HG02884 (cell line): Measurements from ENCODE around the gene SETD2.
A peak's percentile ranks its signal among the peaks of the same experiment; 100 is the strongest.

ENCODE experiments used
- ATAC-seq: cut with Tn5 transposase; IDR thresholded peaks from one replicate; pipeline ENCODE4 v1.9.1; 2021; ENCODE audit warnings: mild to moderate bottlenecking, moderate library complexity; ENCODE audit not compliant: unreplicated experiment

The SETD2 gene

DNA sequence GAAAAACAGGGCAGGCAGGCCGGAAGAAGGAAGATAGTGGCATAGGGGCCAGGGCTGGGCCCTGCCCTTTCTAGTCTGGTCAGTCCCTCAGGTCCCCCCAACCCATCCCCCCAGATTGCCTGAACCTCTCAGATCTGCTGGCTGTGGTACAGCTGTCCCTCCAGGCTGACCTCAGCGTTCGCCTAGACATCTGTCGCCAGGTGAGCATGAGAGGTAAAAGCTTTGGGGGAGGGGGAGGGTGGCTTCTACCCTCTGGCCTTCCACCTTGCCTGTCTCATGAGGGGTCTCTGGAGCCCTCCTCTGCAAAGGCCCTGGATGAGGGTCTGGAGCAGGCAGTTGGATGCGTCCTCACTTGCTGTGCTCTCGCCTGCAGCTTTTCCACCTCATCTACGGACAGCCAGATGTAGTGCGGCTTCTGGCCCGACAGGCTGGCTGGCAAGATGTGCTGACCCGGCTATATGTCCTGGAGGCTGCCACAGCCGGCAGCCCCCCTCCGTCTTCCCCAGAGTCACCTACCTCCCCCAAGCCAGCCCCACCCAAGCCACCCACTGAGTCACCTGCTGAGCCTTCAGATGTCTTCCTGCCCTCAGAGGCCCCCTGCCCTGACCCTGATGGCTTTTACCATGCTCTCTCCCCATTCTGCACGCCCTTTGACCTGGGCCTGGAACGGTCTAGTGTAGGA is 164.3 kb downstream of the SETD2 start:
- no peak for ATAC-seq

DNA sequence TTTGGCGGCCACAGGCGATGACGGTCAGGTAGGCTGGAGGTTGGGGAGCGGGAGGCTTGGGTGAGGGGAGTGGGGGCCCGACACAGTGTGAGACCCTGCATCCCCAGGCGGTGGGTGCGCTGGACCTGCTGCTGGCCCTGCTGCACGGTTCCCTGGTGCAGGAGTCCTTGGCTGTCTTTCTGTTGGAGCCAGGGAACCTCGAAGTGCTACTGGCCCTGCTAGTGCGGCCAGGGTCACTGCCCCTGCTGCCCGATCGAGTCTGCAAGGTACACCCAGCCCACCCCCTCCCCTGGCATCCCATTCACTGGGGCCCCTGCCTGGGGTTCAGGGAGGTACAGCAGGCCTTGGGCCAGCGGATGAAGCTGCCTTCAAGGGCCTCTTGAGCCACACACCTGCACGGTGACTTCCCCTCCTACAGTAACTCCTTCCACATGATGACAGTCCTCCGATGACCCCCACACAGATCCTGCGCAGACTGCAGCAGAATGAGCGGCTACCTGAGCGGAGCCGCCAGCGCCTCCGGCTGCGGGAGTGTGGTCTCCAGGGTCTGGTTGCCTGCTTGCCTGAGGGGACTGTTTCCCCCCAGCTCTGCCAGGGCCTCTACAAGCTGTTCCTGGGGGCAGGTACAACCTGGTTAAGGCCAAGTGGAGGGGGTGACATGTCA is 164.9 kb downstream of the SETD2 start:
- no peak for ATAC-seq

DNA sequence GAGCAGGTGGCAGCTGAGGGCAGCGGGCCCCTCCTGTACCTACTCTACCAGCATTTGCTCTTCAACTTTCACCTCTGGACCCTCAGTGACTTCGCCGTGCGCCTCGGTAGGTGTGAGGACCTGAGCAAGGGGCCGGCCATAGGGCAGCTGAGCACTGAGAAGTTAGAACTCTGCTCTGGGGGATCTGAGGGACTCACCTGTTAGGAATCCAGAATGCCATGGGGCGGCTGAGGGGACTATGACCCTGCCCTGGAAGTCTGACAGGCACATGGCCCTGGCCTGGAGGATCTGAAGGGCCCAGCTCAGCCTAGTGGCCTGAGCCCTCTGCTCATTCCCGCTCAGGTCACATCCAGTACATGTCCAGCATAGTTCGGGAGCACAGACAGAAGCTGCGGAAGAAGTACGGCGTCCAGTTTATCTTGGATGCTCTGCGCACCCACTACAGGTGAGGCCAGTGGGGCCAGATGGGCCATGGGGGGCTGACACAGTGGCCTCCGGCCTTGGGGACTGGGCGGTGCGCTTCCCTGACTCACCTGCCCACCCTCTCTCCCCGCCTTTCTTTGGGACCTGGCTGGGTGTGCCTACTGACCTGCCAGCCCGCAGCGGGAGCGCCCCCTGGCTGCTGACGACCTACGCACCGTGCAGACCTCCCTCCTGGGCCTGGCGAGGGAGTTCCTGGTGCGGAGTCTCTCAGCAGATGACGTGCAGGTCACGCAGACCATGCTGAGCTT is 165.6 kb downstream of the SETD2 start:
- ATAC-seq: no peak

DNA sequence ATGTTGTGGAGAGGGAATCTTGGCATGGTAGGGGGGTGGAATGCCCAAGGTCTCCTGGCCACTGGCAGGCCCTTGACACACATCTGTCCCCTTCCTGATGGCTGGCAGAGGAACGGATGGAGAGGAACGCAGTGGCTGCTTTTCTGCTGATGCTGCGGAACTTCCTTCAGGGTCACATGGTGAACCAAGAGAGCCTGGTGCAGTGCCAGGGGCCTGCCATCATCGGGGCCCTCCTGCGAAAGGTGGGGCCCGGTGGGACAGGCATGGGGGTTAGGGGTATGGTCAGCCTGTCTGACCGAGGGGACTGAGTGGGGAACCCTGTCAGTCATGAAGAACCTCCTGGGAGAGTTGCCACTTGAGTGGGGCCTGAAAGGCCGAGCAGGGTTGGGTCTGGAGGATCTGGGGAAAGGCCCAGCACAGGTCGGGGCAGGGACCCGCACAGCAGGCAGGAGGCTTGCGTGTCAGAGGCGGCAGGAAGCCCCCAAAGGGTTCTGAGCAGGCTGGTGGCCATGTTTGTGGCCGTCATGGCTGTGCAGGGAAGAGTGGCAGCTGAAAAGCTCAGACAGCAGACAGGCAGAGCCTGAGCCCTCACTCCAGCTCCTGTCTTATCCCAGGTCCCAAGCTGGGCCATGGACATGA is 166.3 kb downstream of the SETD2 start:
- ATAC-seq: no peak

DNA sequence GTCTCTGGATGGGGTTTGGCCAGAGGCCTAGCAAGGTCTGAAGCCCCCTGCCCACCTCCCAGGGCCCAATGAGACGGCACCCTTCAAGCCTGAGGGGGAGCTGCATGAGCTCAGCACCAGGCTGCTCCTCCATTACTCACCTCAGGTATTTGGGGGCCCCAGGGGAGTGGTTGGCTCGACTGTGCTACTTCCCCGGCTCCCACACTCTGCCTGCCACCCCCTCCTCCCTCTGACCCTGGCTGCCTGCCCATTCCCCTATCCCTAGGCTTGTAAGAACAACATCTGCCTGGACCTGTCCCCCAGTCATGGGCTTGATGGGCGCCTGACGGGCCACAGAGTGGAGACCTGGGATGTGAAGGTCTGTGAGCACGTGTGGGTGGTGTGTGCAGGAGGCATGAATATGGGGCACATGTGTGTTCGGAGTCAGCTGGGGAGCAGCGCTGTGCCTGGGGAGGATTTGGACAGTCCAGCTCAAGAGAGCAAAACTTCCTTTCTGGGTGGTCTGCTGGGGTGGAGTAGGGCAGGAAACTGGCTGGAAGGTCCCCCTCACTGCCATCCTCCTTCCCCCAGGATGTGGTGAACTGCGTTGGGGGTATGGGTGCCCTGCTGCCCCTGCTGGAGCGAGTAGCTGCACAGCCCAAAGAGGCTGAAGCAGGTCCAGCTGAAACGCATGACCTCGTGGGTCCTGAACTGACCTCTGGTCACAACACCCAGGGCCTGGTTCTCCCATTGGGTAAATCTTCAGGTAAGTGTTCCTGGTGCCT is 167.0 kb downstream of the SETD2 start:
- no peak for ATAC-seq

DNA sequence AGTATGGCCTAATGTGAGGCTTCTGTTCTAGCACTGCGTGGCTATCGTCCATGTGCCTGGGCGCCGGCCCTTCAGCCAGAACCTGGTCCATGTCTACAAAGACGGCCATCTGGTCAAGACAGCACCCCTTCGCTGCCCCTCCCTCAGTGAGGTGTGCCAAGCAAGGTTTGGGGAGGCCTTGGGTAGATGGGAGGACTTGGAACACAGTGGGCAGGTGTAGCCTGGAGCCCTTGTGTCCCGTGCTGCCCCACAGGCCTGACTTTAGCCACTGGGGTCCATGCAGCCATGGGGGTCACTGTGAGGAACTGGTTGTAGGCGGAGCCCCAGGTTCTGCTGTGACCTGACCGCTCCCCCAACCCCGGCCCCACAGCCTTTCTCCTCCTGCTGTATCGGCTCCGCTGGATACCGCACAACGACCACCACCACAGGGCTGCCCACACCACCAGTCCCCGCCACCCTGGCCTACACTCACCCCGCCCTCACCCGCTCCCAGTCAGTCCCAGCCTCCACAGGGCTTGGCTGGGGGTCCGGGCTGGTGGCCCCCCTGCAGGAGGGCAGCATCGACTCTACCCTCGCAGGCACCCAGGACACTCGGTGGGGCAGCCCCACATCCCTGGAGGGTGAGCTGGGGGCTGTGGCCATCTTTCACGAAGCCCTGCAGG is 167.9 kb downstream of the SETD2 start:
- ATAC-seq: no peak

DNA sequence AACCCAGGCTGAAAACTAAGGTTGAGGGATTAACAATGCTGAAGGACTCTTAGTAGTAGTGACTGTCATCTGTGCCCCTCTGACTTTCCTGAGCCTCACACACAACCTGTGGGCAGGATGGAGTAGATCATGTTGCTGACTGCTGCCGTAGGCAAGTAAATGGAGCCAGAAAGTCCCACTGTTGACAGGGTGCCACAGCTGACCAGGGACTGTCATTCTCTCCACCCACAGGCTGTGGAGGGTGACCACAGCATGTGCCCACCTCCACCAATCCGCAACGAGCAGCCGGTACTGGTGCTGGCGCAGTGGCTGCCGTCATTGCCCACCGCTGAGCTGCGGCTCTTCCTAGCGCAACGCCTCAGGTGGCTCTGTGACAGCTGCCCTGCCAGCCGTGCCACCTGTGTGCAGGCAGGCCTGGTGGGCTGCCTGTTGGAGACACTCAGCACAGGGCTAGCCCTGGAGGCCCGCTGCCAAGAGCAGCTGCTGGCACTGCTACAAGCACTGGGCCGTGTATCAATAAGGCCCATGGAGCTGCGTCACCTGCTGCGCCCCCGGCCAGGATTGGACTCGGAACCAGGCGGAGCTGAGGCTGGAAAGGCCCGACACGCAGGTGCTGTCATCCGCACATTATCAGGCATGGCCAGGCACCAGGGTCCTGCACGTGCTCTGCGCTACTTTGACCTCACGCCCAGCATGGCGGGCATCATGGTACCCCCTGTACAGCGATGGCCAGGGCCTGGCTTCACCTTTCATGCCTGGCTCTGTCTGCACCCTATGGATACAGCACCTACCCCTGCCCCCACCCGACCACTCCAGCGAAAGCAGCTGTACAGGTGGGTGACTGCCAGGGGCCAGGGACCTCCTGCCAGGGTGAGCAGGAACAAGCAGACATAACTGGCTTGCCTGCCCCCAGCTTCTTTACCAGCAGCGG is 168.8 kb downstream of the SETD2 start:
- no peak for ATAC-seq

DNA sequence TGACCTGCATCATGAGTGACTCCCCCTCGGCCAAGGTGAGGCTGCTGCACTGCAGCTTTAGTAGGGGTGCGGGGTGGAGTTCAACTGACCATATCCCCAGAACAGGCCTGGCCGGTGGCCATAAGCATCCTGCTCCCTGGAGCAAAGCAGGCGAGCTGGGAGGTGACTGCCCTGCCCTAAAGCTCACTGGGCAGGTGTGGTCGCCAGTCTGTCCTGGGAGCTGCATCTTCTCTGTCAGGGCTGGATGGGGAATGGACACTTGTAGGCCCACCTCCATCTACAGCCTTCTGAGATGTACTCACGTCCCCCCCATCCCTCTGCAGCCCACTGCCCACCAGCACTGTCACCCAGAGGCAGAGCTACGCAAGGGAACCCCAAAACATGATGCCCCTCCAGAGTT is 169.9 kb downstream of the SETD2 start:
- ATAC-seq: no peak

DNA sequence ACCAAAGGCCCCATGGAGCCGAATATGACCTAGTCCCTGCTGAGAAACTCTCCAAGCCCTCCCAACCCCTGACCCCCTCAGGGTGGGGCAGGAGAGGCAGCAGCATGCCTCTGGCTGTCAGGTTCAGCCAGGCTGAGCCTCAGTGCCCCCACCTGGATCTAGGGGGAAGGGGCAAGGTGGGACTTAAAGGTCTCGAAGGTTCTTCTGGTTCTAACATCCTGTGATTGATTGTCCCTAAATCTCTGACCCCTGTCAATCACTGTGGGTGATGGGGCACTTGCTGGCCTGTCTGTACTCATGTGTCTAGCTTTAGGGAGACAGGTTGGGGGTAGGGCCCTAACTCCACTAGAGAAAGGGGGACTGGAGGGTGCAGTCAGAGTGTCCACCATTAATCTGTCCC is 170.6 kb downstream of the SETD2 start:
- ATAC-seq: no peak

DNA sequence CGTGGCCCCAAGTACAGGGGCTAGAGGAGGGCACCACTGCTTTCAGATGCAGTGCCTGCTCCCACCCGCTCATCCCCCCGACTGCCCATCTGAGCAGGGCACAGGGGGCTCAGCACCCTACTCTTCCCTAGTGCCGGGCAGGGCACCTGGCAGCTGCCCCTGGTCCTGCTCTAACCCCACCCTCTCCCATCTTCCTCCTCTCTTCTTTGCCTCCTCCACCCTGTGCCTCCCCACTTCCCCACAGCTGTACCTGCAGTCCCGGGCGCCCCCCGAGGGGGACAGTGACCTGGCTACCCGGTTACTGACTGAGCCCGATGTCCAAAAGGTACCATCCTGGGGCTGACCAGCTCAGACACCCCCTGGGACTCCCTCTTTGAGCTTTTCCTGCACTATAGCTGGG is 171.7 kb downstream of the SETD2 start:
- no peak for ATAC-seq

DNA sequence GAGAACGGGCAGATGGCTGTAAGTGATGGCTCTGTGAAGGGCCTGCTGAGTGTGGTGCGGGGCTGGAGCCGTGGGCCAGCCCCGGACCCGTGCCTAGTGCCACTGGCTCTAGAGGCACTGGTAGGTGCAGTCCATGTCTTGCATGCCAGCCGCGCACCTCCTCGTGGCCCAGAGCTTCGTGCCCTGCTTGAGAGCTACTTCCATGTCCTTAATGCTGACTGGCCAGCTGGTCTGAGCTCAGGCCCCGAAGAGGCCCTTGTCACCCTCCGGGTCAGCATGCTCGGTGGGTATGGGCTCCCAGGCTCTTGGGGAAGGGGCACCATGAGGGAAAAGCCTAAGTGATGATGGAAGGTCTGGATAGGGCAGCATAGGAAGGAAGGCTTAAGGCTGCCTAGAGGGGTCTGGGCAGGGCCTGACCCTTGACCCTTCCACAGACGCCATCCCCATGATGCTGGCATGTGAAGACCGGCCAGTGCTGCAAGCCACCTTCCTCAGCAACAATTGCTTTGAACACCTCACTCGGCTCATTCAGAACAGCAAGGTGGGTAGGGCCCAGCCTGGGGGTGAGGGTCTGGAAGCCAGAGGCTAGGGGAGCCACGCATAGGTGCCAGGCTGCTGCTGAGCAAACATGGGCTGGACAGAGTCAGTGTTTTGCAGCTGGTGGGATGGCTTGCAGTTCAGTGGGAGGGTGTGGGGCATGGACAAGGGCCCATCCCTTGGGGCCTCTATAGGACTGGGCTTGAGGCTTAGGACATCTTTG is 172.3 kb downstream of the SETD2 start:
- no peak for ATAC-seq

DNA sequence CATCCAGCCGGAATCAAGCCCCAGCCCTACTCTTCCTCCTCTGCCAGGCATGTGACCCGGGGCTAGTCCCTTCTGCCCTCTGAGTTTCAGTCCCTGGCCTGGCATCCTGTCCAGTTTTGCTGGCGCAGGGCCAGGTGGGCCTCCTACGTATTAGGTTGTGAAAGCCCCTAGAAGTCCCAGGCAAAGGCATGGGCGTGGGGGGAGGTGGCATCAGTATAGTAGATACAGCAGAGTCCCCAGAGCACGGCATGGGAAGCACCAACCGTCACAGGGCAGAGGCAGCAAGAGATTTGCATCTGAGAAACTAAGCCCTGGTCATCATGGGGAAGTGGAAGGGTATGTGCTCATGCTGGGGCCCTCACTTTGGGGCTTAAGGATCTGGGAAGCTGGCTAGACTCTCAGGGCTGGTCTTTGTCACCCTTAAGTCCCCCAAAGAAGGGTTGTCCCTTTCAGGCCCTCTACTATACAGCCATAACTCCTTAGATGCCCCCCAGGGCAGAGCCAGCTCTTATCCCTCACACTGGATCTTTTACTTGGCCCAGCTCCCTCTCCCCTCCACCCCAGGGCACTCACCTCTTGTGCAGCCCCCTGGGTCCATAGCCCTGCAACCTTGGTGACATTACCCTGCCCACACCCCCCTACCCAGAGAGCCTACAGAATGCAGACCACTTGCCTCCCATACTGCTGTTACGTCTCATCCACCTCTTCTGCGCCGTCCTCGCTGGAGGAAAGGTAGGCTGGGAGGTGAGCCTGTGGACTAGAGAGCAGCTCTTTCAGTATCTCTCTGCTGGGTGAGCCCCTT is 173.1 kb downstream of the SETD2 start:
- ATAC-seq: no peak

DNA sequence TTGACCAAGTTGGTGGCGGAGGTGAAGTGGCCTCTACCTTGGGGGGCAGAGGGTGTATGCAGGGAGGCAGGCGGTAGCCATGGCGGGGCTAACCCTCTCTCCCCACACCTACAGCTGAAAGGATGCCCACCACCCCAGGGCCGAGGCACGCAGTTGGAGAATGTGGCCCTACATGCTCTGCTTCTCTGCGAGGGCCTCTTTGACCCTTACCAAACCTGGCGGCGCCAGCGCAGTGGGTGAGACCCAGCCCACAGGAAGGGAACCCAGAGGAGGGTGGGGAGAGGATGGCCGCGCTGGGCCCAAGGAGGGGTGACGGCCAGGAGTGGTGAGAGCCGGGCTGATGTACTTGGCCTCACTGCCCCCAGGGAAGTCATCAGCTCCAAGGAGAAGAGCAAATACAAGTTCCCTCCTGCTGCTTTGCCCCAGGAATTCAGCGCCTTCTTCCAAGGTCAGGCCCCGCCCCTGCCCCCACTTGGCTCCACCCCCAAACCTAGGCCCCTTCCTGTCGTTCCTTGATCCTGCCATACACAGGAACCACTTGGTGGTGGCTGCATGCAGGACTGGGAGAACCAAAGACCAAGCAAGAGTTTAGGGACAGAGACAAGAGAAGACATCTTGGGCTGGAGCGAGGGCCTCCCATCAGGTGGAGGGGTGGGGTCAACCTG is 174.6 kb downstream of the SETD2 start:
- ATAC-seq: no peak

DNA sequence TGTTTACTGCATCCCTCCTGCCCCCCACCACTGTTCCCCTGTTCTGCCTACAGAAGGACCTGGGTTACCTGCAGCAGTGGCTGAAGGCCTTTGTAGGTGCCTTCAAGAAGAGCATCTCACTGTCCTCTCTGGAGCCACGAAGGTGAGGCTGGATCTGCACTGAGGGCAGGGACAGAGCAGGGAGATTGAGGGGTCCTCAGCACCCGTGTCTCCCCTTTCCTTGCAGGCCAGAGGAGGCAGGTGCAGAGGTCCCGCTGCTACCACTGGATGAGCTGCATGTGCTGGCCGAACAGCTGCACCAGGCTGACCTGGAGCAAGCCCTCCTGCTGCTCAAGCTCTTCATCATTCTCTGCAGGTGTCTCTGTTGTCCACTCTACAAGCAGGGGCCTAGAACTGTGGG is 175.3 kb downstream of the SETD2 start:
- no peak for ATAC-seq

DNA sequence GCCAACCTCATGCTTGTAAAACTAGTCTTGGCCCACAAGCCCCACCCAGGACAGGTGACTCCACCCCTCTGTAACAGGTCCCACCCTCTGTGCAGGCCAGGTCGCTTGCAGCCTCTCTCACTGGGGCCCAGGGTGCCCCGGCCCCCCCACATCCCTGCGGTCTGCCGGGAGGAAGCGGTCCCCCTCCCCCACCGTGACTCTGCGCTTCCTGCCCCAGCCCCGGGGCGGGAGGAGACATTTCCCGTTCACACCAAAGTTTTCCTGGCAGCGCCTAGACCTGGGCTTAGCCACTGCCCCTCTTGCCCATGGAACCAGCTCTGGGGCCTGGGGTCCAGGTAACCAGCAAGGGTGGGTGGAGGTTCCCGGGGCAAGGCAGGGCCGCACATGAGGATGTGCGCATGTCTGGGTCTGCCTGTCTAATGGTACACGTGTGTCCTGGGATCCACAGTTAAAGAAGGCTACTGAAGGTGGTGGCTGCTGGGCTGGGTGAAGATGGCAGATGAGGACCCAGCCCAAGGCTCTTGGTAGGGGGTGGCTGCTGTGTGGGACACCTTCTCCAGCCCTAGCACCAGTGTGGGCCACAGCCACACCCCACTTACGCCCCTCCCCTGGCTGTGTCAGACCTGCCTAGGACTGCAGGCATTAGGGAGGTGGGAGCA is 176.0 kb downstream of the SETD2 start:
- peak; percentile 64 for ATAC-seq

DNA sequence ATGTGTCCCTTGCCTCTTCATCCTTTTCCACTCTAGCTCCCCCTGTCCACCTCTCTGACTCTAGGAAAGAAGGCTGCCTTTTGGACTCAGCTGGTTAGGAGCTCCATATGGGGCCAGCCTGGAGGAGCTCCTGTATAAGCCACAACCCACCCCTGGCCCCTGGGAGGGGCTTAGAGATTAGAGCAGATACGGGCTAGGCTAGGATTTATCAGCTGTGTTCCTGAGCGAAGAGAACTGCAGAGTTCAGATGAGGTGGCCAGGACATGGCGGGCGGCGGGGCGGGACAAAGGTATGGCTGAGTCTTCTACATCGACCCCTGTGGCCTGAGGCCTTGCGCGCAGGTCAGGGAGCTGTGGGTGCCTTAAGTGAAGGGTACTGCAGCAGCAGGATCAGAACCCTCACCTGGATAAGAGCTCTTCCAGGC is 176.6 kb downstream of the SETD2 start:
- ATAC-seq: peak; percentile 7
